Measurements from ENCODE around the gene SNX32.

GRCh38 chr11:65787649-65788622 lies 45.8 kb upstream of the SNX32 start:
- no peak for TF ChIP-seq CTCF (IDR thresholded peaks at IDR 0.05)
- TF ChIP-seq POLR2A (IDR thresholded peaks at IDR 0.05), result no peak
